GM23248 (cell line): ENCODE results near the gene MIA3.

Experiments used
- EZH2 ChIP-seq: fragments of 200-600 bp; sonication (generic); IDR thresholded peaks from 2 replicates; pipeline ENCODE4 v1.6.1; 2018; ENCODE audit warnings: antibody characterized with exemption, mild to moderate bottlenecking; ENCODE audit not compliant: insufficient read depth, poor library complexity, severe bottlenecking
- EZH2phosphoT487 ChIP-seq: fragments of 200-600 bp; sonication (generic); IDR thresholded peaks from 2 replicates; pipeline ENCODE4 v1.6.1; 2018; ENCODE audit warnings: antibody characterized with exemption, moderate library complexity, mild to moderate bottlenecking, low read depth; ENCODE audit not compliant: insufficient read depth

GRCh38 chr1:222631611-222632208, 13.8 kb downstream of the MIA3 start:
- TF ChIP-seq EZH2 (no peak), EZH2phosphoT487 (no peak)
